Measurements from ENCODE around the gene PPP2R5C. TPM values are rescaled to one million over a fixed set of nuclear protein-coding genes. Genes with fewer than 3 reads are reported as not detected.

The PPP2R5C gene
- total RNA-seq, 1 experiment from 2014 or later, result 93.0 TPM

GRCh38 chr14:101761881-101762529 is 496 bp downstream of the PPP2R5C start:
- H3K27me3 ChIP-seq (ENCODE audit: insufficient read depth, low read length), result peaks cover 4% of the 10 kb centered on the region; the same call in 1 of the 2 replicates
- no peak overlapping the region for H3K14ac ChIP-seq (ENCODE audit: insufficient read depth, low read length)
- H2BK5ac ChIP-seq (ENCODE audit: insufficient read length, low read length), result no peak overlapping the region
- H3K4me2 ChIP-seq (ENCODE audit: insufficient read depth, insufficient read length, low read length), result peak overlapping the region; percentile 56
- no peak overlapping the region for H3K27ac ChIP-seq (ENCODE audit: insufficient read length, low read depth, low read length)
- Mint-ChIP-seq H3K27me3 (ENCODE audit: low read depth) (peaks cover 38% of the 10 kb centered on the region), H3K4me3 (peak overlapping the region; percentile 84 to 95), H3K27ac (no peak overlapping the region), H3K4me1 (peaks cover 11% of the 10 kb centered on the region in 2 experiments), H3K36me3 (ENCODE audit: insufficient read depth in 1 of 3, low read depth in 3 of 3) (peaks cover 0 to 8% (median 6%) of the 10 kb centered on the region in 3 experiments; a peak in 3 of 7 replicates), H3K9me3 (no peaks in the 10 kb centered on the region)
- no peak overlapping the region for H4K8ac ChIP-seq (replicated peaks; ENCODE audit: insufficient read length, low read depth, low read length)
- WGBS (ENCODE audit: extremely low coverage, insufficient read length, low lambda C conversion rate), result no CpG with 5 or more reads among the region's 72 CpGs
- H3K23ac ChIP-seq (ENCODE audit: insufficient read length, low read depth, low read length), result no peak overlapping the region
- H3K9me3 ChIP-seq (ENCODE audit: control insufficient read depth, low read depth, low read length), result no peaks in the 10 kb centered on the region
- peaks cover 8% of the 10 kb centered on the region for H3K23me2 ChIP-seq (ENCODE audit: insufficient read length, low read depth, low read length, poor library complexity, severe bottlenecking)
- H3T11ph ChIP-seq (ENCODE audit: low read length), result no peak overlapping the region
- no peaks in the 10 kb centered on the region for H3K79me1 ChIP-seq (ENCODE audit: insufficient read depth, low read depth, low read length, poor library complexity, severe bottlenecking)
- H2BK20ac ChIP-seq (ENCODE audit: low read depth, low read length, poor library complexity, severe bottlenecking), result no peak overlapping the region
- no peaks in the 10 kb centered on the region for H3K79me2 ChIP-seq (ENCODE audit: insufficient read depth, low read length)
- no peak overlapping the region for H2AFZ ChIP-seq (ENCODE audit: low read length)
- no peak overlapping the region for H2BK12ac ChIP-seq (ENCODE audit: insufficient read length, low read depth, low read length)
- H3K9ac ChIP-seq (ENCODE audit: extremely low read depth, insufficient read length, low read length), result no peak overlapping the region
- no peaks in the 10 kb centered on the region for H4K20me1 ChIP-seq (ENCODE audit: control insufficient read depth, insufficient read depth, insufficient read length)
- no peak overlapping the region for H2BK15ac ChIP-seq (ENCODE audit: low read depth, low read length)
- no peak overlapping the region for H2BK120ac ChIP-seq (ENCODE audit: low read depth, low read length, poor library complexity, severe bottlenecking)
- no peak overlapping the region for H4K5ac ChIP-seq (ENCODE audit: insufficient read length, low read depth, low read length)
- no peak for DNase-seq
- no peak overlapping the region for H3K18ac ChIP-seq (ENCODE audit: insufficient read length, low read depth, low read length)
- H3K4ac ChIP-seq (ENCODE audit: low read depth, low read length), result no peak overlapping the region
- no peaks in the 10 kb centered on the region for H3K4me1 ChIP-seq (ENCODE audit: insufficient read depth, low read length)
- TF ChIP-seq CTCF (conservative IDR thresholded peaks at IDR 0.05), result no peak
- H4K91ac ChIP-seq (ENCODE audit: insufficient read length, low read depth, low read length), result no peak overlapping the region
- no peak overlapping the region for H3K56ac ChIP-seq (ENCODE audit: insufficient read length, low read depth, low read length)
- H2AK5ac ChIP-seq (ENCODE audit: insufficient read length, low read length), result no peak overlapping the region
